Measurements from ENCODE around the gene LHX5.
"Not testable (repeated sequence)": the region's sequence is repeated elsewhere in the genome, so short reads cannot be mapped to it uniquely, and the experiment has no call there.

LHX5 gene

GRCh38 chr12:113471619-113472171 is at the start of gene LHX5:
Gene LHX5, minus strand, starts transcription at chr12:113471871. Its CDS starts 373 bp downstream, at chr12:113471498.
- no peak for DNase-seq

DNA sequence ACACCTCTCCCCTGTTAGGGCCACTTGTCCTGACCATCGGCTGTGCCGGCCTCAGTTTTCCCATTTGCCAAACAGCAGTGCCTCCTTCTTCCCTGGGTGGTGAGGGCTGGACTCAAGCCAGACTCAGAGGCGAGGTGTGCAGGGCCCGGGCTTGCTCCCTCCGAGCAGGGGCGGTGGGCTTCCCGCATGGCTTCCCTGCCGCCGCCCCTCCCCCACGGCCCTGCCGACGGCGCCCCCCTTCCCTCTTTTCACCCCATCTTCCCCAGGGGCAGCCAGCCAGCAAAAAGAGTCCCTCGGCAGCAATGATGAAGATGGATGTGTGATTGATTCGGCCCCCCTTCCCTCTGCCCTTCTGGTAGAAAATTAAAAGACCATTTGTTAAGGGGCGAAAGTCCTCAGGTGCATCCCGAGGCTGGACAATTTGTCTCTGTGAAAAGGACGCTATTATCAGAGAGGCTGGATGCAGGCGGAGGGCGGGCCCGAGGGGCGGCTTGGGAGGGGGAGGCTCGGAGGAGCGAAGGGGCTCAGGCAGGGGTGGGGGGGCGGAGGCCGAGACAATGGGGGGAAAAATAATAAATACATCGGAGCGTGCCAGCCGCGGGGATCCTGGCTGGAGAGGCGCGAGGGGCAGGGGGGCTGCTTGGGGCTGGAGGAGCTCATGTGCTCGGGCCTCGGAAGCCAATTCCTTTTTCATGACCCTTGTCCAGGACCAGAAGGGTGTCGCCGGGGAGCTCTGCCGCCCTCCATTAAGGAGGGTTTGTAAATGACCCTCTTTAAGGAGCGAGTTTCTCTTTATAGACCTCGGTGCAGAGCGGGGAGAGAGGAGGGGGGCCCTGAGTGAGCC is 48.0 kb upstream of the LHX5 start:
- no peak for DNase-seq

DNA sequence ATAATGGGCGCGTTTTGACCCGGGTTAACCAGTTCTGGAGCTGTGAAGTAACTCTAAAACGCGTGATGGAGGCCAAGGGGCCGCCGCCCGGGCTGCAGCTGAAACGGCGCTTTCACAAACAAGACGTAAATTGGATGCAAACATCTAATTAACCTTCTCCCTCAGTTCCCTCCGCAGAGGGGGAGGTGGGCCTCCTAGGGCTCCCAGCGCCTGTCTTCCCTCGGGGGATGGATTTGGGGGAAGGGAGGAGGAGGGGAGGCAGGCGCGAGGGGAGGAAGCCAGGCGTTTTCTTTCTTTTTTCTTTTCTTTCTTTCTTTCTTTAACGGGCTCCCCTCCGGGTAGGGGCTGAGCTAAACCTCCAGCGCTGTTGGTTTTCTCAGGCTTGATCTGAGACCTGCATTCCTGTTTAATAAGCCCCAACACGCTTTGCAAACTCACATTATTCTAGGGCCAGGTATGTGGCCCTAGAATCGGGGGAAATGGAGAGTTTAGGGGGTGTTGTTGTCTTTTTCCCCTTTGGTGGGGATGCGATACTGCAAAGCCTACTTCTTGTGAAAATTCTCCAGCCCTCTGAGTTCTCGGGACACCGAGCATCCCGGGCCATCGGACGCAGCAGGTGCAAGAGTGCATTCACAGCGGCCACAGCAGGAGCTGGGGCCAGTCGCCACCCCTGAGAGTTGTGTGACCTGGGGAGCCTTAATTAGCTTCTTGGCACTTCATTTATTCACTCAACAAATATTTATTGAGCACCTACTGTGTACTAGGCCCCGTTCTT is 43.6 kb upstream of the LHX5 start:
- DNase-seq = no peak

DNA sequence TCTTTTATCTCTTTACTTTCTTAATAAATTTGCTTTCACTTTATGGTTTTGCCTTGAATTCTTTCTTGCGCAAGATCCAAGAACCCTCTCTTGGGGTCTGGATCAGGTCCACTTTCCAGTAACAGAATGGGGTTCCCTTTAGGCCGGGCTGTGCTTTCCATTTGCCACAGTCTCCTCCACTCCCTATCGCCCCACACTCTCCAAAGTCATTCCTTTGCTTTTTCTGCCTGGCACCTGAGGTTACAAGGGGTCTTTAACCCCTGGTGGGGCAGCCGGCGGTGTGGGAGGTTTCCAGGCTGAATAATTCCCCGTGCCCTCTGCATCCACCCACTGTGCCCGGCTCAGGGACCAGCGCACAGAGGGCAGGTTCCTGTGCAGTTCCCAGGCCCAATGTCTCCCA is 42.9 kb upstream of the LHX5 start:
- no peak for DNase-seq

- DNase-seq = no peak
These were observed 40.9 kb upstream of the LHX5 start for GRCh38 chr12:113512568-113512967.

DNA sequence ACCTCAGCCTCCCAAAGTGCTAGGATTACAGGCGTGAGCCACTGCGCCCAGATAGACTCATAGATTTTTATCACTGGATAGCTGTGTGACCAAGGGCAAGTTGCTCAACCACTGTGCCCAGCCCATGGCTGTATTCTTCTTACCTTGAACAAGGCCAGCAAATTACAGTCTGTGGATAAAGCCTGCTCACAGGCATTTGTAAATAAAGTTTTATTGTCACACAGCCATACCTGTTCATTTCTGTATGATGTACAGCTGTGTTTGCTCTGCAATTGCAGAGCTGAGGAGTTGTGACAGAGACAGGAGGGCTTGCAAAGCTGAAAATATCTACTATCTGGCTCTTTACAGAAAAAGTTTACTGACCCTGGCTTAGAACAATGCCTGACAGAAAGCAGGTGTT is 35.2 kb upstream of the LHX5 start:
- no peak for DNase-seq

DNA sequence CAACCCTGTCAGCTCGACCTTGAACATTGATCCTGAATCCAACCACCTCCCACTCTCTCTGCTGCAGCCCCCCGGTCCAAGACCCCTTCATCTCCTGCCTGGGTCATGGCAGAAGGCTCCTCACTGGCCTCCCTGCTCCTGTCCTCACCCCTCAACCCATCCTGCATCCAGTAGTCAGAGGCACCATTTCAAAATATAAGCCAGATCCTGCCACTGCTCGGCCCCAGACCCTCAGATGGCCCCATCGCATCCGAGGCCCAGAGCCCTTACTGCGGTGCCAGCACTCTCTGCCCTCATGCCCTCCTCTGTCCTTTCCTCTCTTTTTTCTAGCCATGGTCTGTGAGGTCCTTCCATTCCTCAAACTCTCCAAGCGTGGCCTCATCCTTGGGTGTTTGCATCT is 34.3 kb upstream of the LHX5 start:
- DNase-seq = no peak

DNA sequence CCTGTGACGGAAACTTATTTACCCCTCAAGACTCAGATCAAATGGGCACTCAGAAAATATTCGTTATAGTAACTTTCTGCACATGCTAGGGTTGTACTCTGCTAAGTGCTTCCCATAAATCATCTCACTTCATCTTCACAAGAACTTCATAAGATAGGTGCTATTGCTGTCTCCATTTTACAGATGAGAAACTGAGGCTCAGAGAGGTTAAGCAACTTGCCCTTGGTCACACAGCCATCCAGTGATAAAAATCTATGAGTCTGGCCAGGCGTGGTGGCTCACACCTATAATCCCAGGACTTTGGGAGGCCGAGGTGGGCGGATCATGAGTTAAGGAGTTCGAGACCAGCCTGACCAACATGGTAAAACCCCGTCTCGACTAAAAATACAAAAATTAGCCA is 33.2 kb upstream of the LHX5 start:
- DNase-seq = no peak

GRCh38 chr12:113500782-113501311 is 29.2 kb upstream of the LHX5 start:
- no peak for DNase-seq

DNA sequence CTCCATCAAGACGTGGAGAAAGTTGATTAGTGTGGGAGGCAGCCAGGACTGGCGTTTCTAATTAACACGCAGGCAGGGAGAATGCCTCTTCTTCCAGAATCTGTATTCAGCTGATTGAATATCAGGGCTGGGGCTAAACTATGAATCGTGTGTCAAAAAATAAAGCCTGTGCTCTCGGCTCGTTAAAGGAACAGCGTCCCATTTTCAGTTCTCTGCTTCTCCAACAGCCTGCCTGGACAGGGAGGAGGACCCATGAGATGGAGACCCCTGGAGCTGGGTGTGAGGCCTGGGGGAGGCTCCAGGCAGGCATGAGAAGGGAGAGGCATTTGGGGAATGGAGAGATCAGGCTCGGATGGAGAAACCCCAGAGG is 28.6 kb upstream of the LHX5 start:
- no peak for DNase-seq

DNA sequence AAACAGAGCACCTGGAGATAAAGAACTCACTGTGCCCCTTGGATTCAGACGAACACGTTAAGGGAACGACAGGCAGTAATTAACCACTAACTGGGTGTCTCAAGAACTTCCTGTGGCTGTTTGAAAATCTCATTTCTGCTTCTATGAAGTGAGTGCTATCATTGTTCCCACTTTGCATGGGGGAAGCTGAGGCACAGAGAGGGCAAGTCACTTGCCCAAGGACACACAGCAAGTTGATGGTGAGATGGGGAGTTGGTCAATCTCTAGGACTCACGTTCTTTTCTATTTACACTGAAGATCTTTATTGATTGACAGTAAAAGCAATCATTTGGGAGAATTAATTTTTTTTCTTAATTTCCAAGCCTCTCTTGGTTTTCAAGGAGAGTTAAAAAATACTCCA is 26.8 kb upstream of the LHX5 start:
- no peak for DNase-seq

GRCh38 chr12:113497693-113498092 is 26.0 kb upstream of the LHX5 start:
- no peak for DNase-seq

DNA sequence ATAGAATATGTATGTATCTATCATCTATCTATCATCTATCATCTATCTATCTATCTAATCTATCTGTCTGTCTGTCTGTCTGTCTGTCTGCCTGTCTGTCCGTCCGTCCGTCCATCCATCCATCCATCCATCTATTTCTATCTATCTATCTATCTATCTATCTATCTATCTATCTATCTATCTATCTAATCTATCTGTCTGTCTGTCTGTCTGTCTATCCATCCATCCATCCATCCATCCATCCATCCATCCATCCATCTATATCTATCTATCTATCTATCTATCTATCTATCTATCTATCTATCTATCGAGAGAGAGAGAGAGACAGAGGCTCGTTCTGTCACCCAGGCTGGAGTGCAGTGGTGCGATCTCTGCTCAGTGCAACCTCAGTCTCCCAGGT is 24.3 kb upstream of the LHX5 start:
- DNase-seq = not testable (repeated sequence)

DNA sequence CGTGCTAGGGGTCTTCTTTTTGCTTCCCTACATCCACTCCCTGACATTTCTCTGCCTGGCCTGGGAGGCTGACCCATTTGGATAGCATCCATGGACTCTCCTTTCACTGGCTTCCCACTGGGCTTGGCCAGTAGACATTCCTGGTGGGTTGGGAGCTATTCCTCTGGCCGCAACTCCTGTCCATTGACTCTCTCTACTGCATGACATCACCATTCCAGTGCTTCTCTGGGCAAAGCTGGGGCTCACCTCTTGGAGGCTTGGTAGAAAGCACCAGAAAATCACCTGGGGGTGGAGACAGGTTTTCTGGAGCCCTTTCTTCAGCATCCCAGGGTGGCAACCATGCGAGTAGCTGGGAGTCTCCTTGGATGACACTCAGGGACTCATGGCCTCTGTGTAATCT is 16.7 kb upstream of the LHX5 start:
- DNase-seq = no peak

DNA sequence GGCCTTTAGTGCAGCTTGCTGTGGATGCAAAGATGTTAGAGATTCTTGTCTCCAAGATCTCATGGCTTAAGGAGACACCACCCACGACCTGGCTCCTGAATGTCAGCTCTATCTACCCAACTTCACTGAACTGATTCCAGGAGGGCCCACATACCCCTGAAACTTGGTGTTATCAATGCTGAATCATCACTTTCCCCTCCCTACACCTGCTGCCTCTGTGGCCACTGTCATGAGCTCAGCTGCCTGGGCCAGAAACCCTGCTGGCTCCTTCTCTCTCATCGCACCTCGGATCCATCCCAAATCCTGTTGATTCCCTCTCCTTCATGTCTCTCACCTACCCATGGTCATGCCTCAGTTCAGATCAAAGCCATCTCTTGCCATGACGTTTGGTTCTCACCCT is 15.1 kb upstream of the LHX5 start:
- no peak for DNase-seq

DNA sequence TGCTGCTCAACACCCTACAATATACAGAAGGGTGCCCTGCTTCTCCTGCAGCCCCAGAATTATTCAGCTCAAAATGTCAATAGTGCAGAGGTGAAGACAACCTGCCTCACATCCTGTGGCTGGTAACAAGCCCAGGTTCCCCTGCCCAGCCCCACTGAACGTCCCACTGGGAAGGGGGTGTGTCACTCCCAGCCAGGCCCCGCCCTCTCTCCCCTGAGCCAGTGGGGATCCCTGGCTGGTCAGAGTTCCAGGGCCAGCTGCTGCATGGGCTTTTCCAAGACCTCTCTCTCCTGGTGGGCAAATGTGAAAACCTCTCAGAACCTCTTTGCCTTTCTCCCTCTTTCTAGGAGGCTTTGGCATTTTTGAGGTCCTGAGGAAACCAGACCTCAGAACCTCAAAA is 13.7 kb upstream of the LHX5 start:
- DNase-seq = no peak

DNA sequence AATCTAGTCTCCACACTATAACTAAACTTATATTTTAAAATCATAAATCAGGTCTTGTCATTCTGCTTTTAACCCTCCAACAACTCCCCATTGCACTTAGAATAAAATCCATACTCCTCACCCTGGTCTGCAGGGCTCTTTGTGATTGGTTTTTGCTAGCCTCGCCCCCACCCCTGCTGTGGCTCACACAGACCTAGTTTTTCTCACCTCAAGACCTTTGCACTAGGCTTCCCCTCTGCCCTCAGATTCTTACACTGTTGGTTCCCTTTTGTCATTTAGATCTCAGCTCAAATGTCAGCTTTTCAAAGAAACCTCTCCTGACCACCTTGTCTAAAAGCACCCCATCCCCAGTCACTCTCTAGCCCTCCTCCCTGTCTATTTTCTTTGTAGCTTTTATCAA is 10.7 kb upstream of the LHX5 start:
- DNase-seq = no peak

DNA sequence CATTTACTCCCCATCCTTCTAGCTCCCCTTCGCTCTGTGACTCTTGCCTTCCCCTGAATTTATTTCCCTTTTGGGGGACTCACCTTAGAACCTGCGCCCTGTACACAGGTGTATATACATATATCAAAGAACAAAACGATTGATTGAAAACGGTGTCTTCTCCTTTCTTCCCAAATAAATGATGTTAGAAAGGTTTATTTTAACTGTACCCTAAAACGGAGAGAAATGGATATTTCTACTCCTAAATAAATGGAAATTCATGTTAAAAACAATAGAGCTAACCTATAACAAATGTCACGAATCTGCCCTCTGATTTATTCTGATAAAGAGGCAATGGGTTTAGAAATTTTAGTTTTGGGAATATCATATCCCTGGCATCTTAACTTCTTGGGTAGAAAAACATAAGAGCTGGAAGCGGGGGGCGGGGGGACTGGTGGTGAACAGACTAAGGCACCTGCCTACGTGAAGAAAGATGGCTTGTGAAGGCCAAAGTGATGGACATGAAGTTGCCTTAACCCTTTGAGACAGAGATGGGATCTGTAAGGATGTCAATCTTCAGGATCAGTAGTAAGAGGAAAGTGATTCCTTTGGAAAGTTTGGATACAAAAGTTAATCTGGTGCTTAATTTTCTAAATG is 8.8 kb upstream of the LHX5 start:
- DNase-seq = no peak

- no peak for DNase-seq
These were observed 8.1 kb upstream of the LHX5 start for GRCh38 chr12:113479590-113480335.

GRCh38 chr12:113479216-113479589 is 7.5 kb upstream of the LHX5 start:
- DNase-seq = no peak

- DNase-seq = no peak
These were observed 6.8 kb upstream of the LHX5 start for GRCh38 chr12:113478351-113479011.

DNA sequence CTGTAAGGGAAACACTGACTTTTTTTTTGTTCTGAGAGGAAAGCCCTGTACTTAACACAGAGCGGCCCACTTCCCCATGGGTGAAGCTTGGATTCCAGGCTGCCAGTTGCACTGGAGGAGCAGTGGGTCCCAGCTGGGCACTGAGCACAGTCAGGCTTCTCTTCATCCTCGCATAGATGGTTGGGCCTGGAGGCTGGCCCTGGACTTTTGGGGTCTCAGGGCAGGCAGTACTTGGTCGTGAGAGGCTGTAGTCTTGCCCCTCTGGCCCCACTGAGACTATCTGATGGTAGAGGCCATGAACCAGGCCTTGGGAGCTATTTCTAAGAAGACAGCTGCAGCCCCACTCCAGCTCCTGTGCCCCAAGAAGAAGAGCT is 6.2 kb upstream of the LHX5 start:
- no peak for DNase-seq

All from KG1 (cell line).